ENCODE measurements around the gene PTPN3. TPM values are rescaled to one million over a fixed set of nuclear protein-coding genes. Genes with fewer than 3 reads are reported as not detected.

PTPN3 gene
- total RNA-seq, 2 experiments from 2014 or later = 0.58 to 1.3 TPM

DNA sequence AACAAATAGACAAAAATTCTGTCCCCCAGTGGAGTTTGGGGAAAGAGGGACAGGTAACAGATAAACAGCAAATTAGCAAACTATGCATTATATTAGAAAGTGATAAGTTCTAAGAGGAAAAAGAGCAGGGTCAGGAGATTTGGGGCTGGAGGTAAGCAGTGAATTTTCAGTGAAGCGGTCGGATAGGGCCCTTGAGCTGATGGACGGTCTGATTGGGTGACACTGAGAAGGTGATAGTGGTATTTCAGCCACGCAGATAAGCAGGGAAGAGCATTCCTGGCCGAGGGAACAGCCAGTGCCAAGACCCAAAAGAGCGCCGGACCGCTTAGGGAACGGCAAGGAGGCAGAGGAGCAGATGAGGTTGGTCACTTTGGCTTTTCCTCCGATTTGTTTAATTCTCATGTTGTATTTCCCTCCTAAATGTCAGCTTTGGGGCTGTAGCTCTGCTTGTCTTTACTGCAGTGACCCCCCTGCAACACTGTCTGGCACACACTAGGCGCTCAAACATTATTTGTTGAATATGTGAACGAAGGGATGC, 1.1 kb upstream of the PTPN3 start:
- H3K4me1 Mint-ChIP-seq (ENCODE audit: low read depth) = peaks cover 4% of the 10 kb centered on the region
- CTCF ChIA-PET = no interaction called here
- ATAC-seq (no peak), DNase-seq (no peak)
- no peak overlapping the region for H3K4me3 Mint-ChIP-seq
- TF ChIP-seq, protein P1, sequence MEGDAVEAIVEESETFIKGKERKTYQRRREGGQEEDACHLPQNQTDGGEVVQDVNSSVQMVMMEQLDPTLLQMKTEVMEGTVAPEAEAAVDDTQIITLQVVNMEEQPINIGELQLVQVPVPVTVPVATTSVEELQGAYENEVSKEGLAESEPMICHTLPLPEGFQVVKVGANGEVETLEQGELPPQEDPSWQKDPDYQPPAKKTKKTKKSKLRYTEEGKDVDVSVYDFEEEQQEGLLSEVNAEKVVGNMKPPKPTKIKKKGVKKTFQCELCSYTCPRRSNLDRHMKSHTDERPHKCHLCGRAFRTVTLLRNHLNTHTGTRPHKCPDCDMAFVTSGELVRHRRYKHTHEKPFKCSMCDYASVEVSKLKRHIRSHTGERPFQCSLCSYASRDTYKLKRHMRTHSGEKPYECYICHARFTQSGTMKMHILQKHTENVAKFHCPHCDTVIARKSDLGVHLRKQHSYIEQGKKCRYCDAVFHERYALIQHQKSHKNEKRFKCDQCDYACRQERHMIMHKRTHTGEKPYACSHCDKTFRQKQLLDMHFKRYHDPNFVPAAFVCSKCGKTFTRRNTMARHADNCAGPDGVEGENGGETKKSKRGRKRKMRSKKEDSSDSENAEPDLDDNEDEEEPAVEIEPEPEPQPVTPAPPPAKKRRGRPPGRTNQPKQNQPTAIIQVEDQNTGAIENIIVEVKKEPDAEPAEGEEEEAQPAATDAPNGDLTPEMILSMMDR (IDR thresholded peaks at IDR 0.05) = no peak
- POLR2A ChIA-PET = no interaction called here
- intact Hi-C loops (cut with micrococcal nuclease) = no loop called here
- H3K27ac Mint-ChIP-seq = no peak overlapping the region
- peaks cover 46% of the 10 kb centered on the region for H3K27me3 Mint-ChIP-seq
- H3K9me3 Mint-ChIP-seq = no peaks in the 10 kb centered on the region
- H3K36me3 Mint-ChIP-seq (ENCODE audit: low read depth) = no peaks in the 10 kb centered on the region

DNA sequence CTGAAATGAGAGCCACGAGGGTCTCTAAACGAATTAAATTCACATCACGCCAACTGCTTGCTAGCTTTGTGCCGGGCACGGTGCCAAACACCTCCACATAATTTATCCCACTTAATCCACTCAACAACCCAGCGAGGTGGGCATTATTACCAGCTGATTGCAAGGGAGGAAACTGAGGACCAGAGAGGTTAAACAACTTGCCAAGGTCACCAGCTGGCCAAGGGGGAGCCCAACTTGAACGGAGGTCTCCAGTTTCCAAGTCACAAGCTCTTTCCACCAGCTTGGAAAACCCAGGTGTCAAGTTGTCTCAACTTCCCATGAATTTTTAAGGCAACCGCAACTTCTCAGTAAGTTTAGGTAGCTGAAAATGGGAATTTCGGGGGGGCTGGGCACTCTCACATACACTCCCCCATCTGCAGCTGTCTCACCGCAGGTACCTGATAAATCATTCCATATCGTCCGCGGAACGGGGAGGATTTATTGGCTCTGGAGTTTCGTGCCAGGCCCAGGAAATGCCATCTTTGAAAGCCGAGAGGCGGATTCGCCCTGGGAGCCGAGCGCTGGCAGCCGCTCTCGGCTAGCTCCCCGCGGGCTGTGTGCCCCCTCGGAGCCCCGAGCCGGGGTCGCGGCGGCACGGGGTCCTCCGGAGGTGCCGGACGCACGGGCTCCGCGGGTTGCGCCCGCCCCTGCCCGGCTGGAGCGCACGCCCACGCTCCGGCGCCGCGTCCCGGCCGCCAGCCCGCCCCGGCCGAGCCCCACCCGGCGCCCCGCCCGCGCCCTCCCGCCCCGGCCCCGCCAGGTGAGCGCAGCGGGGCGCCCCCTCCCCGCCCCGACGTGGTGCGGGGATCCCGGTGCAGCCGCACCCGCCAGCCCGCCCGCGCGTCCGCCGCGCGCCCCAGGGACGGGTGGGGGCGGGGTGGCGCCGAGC, 617 bp downstream of the PTPN3 start:
- H3K9me3 Mint-ChIP-seq = no peaks in the 10 kb centered on the region
- H3K4me1 Mint-ChIP-seq (ENCODE audit: low read depth) = peaks cover 4% of the 10 kb centered on the region
- no peaks in the 10 kb centered on the region for H3K36me3 Mint-ChIP-seq (ENCODE audit: low read depth)
- no peak overlapping the region for H3K4me3 Mint-ChIP-seq
- TF ChIP-seq, protein P1 (IDR thresholded peaks at IDR 0.05) = no peak
- H3K27me3 Mint-ChIP-seq = peaks cover 46% of the 10 kb centered on the region
- H3K27ac Mint-ChIP-seq = no peak overlapping the region
- intact Hi-C loops (cut with micrococcal nuclease) = no loop called here
- ATAC-seq (no peak), DNase-seq (no peak)
- ChIA-PET POLR2A (no interaction called here), CTCF (interaction anchor here (0.9 to 1.2 kb wide), 2 partner anchors 28 to 170 kb away, joined by 3 read pairs; no protein-coding TSS in a partner anchor)

DNA sequence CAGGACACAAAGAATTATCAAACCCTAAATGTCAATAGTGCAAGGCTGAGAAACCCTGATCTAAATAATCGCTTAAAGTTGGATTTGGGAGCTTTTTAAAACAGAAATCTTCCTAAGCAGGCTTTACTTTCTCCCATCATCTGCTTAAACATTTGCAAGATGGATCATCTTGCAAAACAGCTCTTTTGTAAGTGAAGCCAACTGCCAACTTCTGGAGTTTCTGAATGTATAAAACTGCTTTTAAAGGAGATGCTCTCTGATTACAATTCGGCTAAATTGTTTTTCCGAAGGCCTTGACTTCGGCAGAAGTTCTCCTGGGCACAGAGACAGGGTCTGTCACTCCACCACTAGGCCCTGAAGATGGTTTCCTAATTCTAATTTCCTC, 1.3 kb downstream of the PTPN3 start:
- DNase-seq (no peak), ATAC-seq (no peak)
- peaks cover 46% of the 10 kb centered on the region for H3K27me3 Mint-ChIP-seq
- peaks cover 4% of the 10 kb centered on the region for H3K4me1 Mint-ChIP-seq (ENCODE audit: low read depth)
- TF ChIP-seq, protein P1 (IDR thresholded peaks at IDR 0.05) = no peak
- H3K9me3 Mint-ChIP-seq = no peaks in the 10 kb centered on the region
- ChIA-PET CTCF (interaction anchor here (1.8 to 2.3 kb wide), 2 partner anchors 27 to 56 kb away, joined by 4 to 8 read pairs; no protein-coding TSS in a partner anchor), POLR2A (no interaction called here)
- intact Hi-C loops (cut with micrococcal nuclease) = no loop called here
- H3K27ac Mint-ChIP-seq = no peak overlapping the region
- H3K4me3 Mint-ChIP-seq = no peak overlapping the region
- no peaks in the 10 kb centered on the region for H3K36me3 Mint-ChIP-seq (ENCODE audit: low read depth)

DNA sequence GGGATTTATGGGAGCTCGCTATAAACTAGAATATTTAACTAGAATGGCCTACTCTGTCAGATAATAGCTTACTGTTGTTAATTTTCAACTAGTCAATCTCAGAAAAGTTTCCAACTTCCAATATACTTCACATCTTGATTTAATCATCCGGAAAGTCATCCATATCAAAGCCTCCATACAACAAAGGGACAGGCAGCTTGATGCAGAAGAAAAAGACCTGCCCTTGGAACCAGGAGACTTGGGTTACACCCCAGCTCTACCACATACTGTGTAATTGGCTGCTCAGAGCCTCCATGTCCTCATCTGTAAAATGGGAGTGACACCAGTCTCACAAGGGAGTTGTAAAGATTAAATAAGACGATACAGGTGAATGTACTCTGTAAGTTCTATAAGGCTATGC, 1.9 kb downstream of the PTPN3 start:
- ChIA-PET POLR2A (no interaction called here), CTCF (interaction anchor here (1.8 to 2.3 kb wide), 2 partner anchors 26 to 55 kb away, joined by 4 to 8 read pairs; no protein-coding TSS in a partner anchor)
- no peak overlapping the region for H3K27ac Mint-ChIP-seq
- TF ChIP-seq, protein P1 (IDR thresholded peaks at IDR 0.05) = no peak
- ATAC-seq (no peak), DNase-seq (no peak)
- no peak overlapping the region for H3K4me3 Mint-ChIP-seq
- peaks cover 4% of the 10 kb centered on the region for H3K4me1 Mint-ChIP-seq (ENCODE audit: low read depth)
- intact Hi-C loops (cut with micrococcal nuclease) = no loop called here
- no peaks in the 10 kb centered on the region for H3K36me3 Mint-ChIP-seq (ENCODE audit: low read depth)
- no peaks in the 10 kb centered on the region for H3K9me3 Mint-ChIP-seq
- H3K27me3 Mint-ChIP-seq = peaks cover 40% of the 10 kb centered on the region

DNA sequence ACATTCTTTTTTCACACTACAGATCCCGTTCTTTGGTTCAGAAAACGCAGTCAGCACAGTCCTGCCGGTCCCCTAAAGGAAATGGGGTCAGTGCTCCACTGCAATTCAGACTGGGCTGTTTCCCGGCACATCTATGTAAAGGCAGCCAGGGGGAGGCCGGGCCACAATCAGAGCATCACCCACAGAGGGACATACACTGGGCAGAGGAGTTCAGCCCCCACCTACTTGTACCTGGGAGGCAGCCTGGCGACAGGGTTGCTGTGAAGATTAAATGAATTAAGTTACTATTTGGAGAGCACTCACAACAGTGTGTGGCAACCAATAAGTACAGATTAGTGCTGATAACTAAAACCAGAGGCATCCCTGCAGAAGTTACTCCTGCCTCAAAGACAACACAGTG, 4.5 kb downstream of the PTPN3 start:
- intact Hi-C loops (cut with micrococcal nuclease) = no loop called here
- ChIA-PET CTCF (no interaction called here), POLR2A (no interaction called here)
- DNase-seq (no peak), ATAC-seq (no peak)
- TF ChIP-seq, protein P1 (IDR thresholded peaks at IDR 0.05) = no peak
- Mint-ChIP-seq H3K9me3 (no peaks in the 10 kb centered on the region), H3K4me3 (no peak overlapping the region), H3K4me1 (ENCODE audit: low read depth) (peaks cover 2% of the 10 kb centered on the region), H3K27me3 (peaks cover 24% of the 10 kb centered on the region), H3K27ac (no peak overlapping the region), H3K36me3 (ENCODE audit: low read depth) (no peaks in the 10 kb centered on the region)
